HG03196 (cell line): Measurements from ENCODE around the gene IP6K3.

Experiments used
- ATAC-seq: cut with Tn5 transposase; IDR thresholded peaks from one replicate; pipeline ENCODE4 v1.9.1; 2021; ENCODE audit not compliant: unreplicated experiment

IP6K3 gene

DNA sequence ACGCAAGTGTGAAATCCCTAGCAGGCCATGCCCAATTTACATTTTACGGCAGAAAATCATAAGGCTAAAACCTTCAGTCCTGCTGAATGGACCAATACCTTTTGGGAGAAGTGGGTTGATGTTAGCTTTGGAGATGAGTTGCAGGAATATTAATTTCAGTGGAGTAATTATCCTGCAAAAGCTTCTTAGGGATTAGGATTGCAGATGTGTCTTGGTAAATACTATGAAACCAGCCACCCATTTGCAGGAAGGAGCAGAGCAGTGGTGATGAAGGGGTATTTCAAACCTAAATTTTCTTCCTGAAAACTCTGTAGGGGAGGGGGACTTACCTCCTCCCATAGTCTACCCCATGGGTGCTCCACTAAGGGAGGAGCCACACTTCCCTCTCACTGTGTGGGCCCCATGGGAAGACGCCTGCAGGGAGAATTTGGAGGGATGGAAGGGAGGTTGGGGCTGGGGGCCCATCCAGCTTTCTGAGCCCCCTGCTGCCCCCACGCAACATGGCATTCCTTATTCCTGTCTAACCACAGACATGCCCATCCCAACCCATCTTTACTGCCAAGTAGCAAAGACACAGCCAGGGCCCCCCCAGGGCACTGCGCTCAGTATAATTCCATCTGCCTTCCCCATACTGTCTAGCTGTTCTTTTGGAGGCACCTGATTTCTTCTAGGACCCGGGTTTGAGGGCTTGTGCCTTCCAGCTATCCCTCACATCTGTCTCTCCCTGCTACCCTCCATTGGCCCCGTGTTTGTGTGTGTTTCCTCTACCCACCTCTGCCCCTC lies 20.6 kb downstream of the IP6K3 start:
- no peak for ATAC-seq

DNA sequence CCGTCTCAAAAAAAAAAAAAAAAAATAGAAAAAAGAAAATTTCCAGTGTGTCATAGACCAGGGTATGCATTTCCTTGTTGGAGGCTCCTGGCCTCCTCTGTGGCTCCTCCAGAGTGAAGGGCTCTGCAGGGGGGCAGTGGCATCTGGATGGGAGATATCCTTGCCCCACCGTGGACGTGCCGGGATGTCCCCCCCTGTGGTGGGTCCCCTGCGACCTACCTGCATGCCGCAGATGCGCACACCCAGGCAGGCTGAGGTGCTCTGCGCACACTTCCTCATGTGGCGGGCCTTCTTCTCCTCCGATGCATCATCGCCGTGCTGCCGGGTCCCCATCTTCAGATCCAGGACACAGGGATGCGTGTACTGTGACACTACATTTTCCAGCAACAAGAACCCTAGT lies 21.5 kb downstream of the IP6K3 start:
- no peak for ATAC-seq

DNA sequence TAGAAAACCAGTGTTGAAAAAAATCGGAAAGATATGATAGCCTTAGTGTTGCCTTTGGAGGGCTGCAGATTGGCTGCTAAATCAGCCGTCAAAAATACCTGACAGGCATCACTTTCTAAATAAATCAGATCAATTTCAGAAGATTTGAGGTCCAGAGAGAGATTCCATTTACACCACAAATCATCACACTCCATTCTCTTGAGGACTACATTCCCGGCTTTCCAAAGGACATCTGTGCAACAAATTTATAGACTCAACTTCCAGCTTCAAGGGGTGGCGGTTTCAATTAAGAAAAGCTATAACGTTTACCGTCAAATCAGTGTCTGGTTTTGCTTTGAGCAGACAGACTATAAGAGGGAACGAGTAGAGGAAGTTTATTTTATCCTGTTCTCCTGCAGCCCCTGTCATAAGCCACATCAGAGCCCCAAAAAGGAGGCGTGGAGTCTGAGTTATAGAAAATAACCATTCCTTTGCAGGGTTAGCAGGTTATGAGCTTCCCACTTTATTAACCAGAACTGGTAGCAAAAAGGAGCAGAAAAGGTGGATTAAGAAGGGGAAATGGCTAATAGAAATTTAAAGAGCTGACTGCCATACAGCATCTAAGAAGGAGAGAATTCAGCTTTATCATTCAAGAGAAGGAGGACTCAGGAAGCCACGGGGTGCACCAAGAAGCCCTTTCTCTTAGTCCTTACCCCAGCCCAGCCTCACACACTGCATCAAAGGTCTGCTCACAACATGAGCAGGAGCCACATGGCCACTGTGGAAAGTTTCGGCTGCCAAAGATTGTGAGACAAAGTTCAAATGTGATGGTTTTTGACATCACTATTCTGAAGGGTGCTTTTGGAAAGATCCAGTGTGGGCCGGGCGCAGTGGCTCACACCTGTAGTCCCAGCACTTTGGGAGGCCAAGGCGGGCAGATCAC lies 22.3 kb downstream of the IP6K3 start:
- ATAC-seq, result no peak

DNA sequence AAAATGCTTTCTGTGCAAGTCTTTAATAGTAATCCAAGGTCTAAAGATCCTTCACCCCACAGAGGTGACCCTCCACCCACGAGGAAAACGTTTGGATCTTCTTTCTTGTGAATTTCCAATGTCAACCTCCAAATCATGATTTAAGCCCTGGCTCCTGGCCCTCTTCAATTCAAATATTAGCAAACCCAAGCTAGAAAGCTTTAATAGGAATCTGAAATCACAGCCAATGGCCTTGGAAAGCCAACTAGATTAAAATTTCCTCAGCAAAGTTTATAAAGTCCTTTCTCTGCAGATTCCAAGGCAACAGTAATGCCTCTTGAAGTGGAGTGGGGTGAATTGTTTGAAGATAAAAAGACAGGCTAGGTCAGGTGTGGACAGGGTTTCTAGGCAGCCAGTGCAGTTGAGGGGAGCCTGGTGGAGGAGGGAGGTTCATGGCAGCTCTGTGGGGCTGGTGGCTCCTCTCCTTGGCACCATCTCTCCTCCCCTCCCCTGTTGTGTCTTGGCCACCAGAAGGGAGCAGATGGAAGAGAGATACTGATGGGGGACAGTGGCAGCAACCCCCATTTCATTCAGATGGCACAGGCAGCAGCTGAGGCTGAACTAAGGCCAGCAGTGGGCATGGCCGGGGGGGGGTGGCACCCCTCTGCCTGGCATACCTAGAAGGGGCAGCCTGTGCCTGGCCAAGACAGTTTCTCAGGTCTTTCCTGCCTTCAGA lies 23.2 kb downstream of the IP6K3 start:
- ATAC-seq, result no peak

DNA sequence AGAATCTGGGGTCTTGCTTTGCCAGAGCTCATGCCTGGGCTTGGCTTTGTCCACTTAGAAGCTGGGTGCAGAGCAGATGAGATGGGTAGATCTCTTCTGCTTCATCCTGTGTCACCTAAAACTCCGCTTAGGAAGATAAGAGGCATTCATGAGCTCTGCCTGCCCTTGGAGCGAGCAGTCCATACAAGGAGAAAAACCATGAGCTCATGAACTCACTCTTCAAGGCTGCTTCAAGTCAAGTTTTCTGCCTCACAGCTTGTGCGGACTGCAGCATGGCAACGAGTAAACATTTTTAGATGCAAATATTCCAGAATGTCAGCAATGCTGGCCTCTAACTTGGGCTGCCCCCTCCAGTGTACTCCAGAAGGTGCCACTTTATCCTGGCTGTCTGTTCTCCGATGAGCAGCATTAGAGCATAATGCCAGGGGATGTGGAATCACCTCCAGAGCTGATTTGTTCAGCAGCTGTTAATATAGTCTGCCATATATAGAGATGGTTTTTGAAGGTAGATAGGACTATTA lies 24.5 kb downstream of the IP6K3 start:
- ATAC-seq, result no peak

DNA sequence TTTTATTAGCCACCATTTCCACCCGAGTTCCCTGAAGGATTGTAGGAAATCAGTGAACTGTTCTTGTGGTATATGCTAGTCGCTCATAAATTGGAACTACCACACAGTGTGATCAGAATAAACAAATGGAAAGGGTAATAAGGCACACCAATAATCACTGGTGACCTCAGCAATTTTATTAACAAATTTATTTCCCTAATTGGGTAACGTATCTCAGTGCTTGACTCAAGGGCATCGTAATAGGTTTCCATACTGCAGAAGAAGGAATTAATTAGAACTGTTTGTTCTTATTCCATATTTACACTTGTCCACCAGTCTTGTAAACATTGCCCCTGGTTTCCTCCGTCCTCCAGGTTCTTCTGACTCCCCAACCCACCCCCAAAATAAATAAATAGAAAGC lies 25.2 kb downstream of the IP6K3 start:
- no peak for ATAC-seq

DNA sequence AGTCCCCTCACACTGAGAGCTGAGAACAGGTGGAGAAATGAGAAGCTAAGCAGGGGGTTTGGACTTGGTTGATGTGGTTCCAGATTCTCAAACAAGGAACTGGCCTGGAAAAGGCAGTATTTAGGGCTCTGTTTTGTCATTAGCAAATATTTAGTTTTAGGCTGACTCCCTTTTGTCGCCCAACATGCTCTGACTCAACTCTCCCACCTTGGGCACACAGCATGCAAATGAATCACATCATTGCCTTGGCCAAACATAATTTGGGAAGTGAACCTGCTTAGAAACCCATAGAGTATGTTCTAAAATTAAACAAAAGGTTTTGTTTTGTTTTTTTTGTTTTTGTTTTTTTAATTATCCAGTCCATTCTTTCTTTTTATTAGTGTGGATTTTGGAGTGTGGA lies 25.7 kb downstream of the IP6K3 start:
- no peak for ATAC-seq

DNA sequence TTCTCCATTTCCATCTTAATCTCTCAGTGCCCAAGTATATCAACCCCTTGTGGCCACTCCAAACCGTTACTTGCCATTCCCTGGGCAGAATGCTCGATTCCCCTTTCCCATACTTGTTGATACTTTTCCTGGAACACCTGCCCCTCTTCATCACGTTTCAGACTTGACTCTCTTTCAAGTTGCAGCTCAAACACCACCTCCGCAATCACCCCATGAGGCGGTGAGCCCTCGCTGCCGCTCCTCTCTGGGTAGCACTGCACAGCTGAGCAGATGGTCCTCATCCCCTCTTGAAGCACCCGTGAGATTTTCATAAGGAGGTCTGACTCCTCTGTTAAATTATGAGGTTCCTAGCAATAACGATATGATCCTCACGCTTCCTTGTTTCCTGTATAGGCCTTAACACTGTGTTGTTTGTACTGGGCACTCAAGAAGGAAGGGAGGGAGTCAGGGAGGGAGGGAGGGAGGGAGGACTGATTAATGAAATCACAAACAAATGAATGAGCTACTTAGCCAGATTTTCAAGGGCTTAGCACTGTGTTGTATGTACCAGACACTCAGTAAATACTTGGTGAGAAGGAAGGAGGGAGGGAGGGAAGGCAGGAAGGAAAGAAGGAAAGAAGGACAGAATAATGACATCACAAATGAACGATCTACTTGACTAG lies 27.2 kb downstream of the IP6K3 start:
- ATAC-seq, result no peak

DNA sequence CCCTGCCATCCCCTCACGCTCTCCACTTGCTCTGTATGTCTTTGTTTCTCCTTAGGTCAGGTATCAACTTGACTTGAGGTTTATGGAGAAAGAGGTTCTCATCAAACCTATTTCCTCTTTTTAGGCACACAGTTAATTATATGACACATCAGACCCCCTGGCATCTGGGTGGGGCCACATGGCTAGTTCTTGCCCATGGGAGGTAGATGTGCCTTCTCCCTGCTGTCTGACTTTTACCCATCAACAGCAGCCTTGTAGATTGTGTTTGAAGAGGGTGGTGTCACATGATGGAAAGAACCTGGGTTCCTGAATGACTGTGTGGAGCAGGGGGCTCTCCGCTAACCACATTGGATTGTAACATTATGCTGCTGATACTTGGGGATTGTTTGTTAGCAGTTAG lies 28.0 kb downstream of the IP6K3 start:
- no peak for ATAC-seq

DNA sequence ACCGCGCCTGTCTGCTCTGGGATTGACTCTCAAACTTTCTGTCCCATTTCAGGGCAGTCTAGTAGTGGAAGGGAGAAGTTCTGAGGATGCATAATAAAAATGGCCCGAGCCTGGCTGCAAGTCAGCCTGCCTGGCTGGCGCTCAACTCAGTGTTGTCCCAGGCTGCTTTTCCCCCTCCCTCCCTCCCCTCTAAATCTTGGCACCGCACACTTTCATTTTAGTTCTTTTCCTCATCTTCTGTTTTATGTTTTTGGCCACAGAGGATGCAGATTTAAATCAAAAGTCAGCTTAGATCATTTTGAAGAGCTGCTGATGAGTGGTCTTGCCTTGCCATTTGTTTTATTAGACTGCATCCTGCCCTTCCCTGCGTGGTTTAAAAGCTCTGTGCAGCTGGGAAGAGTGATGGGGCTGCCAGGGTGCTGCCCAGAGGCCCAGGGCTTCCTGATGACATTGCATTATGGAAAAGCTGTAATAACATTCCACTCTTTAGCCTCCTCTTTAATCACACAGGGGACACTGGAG lies 28.7 kb downstream of the IP6K3 start:
- ATAC-seq, result no peak

DNA sequence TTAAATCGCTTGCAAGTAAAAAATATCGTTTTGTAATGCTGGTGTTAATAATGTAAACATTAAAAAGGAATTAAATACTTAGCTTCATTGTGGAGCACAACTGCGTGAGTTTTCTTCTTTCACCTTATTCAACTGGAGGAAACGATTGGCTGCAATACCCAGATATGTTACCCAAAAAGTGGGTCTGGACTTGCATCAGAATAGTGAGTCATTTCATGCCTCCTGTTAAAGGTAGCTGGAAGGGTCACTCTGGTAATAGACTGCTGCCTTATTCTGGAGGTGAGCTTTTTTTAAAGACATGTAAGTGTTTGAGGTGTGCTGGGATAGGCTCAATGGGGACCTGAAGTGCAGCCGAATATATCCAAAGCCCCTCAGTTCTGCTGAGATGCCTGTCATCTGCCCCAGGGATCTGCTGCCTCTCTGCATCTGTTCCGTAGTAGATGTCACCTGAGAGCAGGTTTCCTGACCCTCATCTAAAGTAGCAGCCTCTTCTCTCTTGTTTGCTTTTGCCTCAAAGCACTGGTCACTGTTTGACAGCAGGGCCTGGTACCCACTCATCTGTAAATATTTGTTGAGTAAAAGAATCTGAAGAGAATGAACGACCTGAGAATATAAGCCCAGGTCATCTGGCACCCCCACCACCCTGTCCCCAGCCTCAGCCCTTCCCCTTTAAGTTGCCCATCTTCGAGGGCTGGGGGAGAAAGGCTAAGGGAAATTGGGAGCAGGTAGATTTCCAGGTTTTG lies 29.6 kb downstream of the IP6K3 start:
- ATAC-seq, result no peak

DNA sequence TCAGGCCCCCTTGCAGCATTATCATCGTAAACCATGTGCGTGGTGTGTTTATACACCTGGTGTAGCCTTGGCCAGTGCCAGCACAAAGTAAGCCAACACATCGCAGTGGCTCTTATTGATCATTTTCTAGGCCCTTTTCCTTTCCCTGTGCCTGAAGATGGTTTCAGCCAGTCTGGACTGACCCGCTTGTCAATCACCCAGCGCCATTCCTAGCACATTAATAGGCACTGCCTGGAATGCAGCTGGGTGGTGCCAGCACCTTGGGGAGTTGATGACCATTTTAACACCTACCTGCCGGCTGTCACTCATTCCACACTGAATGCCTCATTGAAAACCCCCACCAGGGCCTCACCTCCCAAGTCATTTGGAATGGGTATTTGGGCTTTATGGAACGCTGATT lies 30.3 kb downstream of the IP6K3 start:
- ATAC-seq, result no peak

DNA sequence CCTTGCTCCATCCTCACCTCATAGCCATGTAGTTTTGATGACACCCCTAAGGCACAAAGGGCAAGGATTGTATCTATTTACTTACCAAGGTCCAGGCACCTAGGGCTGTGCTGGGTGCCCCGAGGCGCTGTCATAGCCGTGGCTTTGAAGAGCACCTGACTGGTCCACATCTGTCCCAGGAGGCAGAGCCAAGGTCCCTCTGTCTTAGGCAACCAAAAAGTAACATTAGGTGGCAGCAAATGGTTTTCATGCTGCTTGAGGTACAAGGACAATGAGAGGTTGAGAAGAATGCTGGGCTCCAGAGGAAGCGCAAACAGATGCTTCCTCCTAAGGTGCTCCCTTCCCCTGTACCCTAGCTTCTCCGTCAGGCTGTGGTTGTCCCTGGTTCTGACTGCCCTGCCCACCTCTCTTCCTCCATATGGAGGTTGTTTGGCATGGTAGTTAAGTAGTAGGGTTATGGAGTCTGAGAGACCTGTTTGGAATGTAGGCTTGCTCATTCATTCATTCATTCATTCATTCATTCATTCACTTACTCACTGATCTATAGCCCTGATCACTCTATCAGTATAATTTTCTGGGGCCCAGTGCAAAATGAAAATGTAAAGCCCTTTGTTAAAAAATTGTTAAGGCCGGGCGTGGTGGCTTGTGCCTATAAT lies 32.2 kb downstream of the IP6K3 start:
- ATAC-seq, result no peak

DNA sequence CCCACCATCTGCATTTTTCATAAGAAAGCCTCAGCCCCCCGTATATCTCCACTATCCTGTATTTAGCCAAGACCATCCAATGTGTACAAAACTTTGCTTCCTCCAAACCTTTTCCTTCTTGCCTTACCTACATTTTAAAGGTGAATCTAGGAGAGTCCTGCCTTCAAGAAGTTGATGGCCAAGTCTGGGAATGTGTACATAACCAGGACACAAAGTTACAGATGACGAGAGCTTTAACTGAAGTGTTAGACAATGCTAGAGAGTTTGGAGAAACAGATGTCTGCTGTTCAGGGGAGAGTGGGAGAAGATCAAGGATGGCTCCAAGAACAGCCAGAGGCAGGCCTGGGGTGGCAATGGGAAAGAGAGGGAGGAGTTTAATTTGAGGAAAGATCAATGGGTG lies 32.9 kb downstream of the IP6K3 start:
- no peak for ATAC-seq

DNA sequence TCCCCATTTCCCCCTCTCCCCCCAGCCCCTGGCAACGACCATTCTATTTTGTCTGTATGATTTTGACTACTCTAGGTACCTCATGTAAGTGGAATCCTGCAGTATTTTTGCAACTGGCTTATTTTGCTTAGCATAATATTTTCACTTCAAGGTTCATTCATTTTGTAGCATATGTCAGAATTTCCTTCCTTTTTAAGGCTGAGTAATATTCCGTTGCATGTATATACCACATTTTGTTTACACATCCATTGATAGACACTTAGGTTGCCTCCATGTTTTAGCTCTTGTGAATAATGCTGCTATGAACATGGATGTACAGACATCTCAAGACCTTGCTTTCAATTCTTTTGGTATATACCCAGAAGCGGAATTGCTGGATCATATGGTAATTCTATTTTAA lies 33.8 kb downstream of the IP6K3 start:
- ATAC-seq, result no peak

DNA sequence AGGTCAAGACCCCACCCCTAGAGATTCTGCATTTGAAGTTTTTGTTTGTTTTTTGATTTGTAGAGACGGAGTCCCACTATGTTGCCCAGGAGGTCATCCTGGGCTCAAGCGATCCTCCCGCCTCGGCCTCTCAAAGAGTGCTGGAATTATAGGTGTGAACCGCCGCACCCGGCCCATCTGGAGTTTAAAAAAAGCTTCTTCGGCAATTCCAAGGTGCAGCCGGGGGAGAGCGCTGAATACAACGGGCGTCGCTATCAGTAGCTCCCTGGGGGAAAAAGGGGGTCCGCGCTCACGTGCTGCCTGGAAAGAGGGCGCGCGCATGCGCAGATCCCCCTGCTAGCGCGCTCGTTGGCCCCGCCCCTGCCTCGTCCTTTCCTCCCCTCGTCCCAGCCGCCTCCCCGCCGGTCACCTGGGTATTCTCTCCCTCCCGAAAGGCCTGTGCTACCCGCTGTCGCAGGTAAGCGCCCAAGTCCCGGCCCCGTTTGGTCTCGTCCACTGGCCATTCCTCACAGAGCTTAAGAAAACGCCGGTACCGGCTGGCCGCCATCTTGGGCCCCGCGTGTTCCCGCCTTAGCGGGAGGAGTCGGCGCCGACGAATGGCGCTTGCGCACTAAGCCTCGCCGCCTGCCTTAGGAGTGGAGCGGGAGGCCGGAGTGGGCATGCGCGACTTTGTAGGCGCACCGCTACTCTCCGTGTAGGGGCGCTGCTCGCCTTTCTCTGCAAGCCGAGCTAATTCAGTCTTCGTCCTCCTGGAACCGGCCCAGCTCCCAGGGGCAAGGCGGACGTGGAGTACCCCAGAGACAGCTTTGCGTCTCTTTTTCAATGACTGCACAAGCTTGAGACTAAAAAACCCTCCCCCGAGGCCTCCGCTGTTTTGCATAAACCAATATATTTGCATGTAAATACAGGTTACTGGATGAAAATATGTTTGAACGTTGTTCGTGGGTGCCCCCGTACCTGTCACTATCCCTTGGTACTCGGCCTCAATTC lies 35.3 kb downstream of the IP6K3 start, which contains the start of gene UQCC2:
UQCC2 (minus strand) TSS at position 561 of the 990 bp plus-strand sequence; CDS start at position 547, 14 bp downstream.
- ATAC-seq, result peak; percentile 74

DNA sequence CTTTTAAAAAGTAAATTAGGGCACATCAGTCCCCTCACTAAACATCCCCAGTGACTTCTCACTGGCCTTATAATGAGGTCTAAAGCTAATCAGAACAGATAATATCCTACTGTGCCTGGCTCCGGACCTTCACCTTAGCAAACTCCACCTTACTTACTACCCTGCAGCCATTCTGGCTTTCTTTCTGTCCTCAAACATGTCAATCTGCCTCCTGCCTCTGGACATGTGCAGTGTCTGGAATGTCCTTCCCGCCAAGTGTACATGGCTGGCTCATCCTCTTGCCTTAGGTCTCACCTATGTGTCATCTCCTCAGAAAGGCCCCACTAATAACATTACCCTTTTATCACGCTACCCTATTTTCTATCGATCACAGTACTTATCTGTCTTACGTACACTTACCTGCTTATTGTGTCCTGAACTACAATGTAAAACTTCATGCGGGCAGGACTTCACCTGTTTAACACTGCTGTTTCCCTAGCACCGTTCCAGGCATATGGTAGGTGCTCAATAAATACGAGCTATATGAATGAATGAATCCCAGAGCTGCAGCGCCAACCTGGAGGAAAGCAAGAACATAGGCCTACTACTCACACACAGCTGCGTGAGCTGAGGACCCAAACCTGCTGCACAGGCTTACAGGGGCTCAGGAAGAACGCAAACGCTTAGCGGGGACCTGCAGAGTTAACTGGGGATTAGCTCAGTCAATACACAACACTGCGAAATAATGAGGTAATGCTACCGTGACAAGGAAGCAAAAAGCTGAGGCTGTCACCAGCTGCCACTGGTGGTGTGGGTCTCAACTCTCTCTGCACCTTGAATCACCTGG lies 36.2 kb downstream of the IP6K3 start:
- no peak for ATAC-seq
